ENCODE results near the gene RNF223. TPM values are rescaled to one million over a fixed set of nuclear protein-coding genes. Genes with fewer than 3 reads are reported as not detected.

RNF223 gene
- total RNA-seq, 1 experiment from 2014 or later: not detected

GRCh38 chr1:1023700-1024099 is 50.4 kb downstream of the RNF223 start:
- H2BK15ac ChIP-seq (ENCODE audit: low read depth, low read length): no peak overlapping the region
- no peak overlapping the region for H2BK5ac ChIP-seq (ENCODE audit: insufficient read length, low read length)
- H4K20me1 ChIP-seq (ENCODE audit: control insufficient read depth, insufficient read depth, insufficient read length): peaks cover 3% of the 10 kb centered on the region
- H2AK5ac ChIP-seq (ENCODE audit: insufficient read length, low read length): no peak overlapping the region
- H3K23ac ChIP-seq (ENCODE audit: insufficient read length, low read depth, low read length): no peak overlapping the region
- peaks cover 4% of the 10 kb centered on the region; the same call in 1 of the 2 replicates for H3K4me1 ChIP-seq (ENCODE audit: insufficient read depth, low read length)
- WGBS (ENCODE audit: extremely low coverage, insufficient read length, low lambda C conversion rate): no CpG with 5 or more reads among the region's 13 CpGs
- peaks cover 4% of the 10 kb centered on the region for H3K79me1 ChIP-seq (ENCODE audit: insufficient read depth, low read depth, low read length, poor library complexity, severe bottlenecking)
- H3K36me3 Mint-ChIP-seq (ENCODE audit: insufficient read depth in 1 of 3, low read depth in 3 of 3): peaks cover 3 to 23% (median 17%) of the 10 kb centered on the region in 3 experiments; a peak in 6 of 7 replicates
- H3K27me3 Mint-ChIP-seq (ENCODE audit: low read depth): peaks cover 4% of the 10 kb centered on the region
- H2AFZ ChIP-seq (ENCODE audit: low read length): no peak overlapping the region
- H3K9me3 ChIP-seq (ENCODE audit: control insufficient read depth, low read depth, low read length): no peaks in the 10 kb centered on the region
- no peak overlapping the region for H4K91ac ChIP-seq (ENCODE audit: insufficient read length, low read depth, low read length)
- H3T11ph ChIP-seq (ENCODE audit: low read length): no peak overlapping the region
- DNase-seq: no peak
- H3K27ac ChIP-seq (ENCODE audit: insufficient read length, low read depth, low read length): no peak overlapping the region
- no peaks in the 10 kb centered on the region for H3K27me3 ChIP-seq (ENCODE audit: insufficient read depth, low read length)
- TF ChIP-seq CTCF (conservative IDR thresholded peaks at IDR 0.05): no peak
- no peak overlapping the region for H3K9ac ChIP-seq (ENCODE audit: extremely low read depth, insufficient read length, low read length)
- no peaks in the 10 kb centered on the region; a peak in 1 of 5 replicates for H3K9me3 Mint-ChIP-seq
- H3K18ac ChIP-seq (ENCODE audit: insufficient read length, low read depth, low read length): no peak overlapping the region
- no peak overlapping the region for H4K5ac ChIP-seq (ENCODE audit: insufficient read length, low read depth, low read length)
- H4K8ac ChIP-seq (replicated peaks; ENCODE audit: insufficient read length, low read depth, low read length): no peak overlapping the region
- peaks cover 28 to 39% of the 10 kb centered on the region in 2 experiments for H3K4me1 Mint-ChIP-seq
- no peak overlapping the region for H2BK12ac ChIP-seq (ENCODE audit: insufficient read length, low read depth, low read length)
- H3K14ac ChIP-seq (ENCODE audit: insufficient read depth, low read length): no peak overlapping the region
- H3K4me3 Mint-ChIP-seq: no peak overlapping the region; a peak in 1 of 5 replicates
- H3K79me2 ChIP-seq (ENCODE audit: insufficient read depth, low read length): peaks cover 2% of the 10 kb centered on the region; the same call in 1 of the 2 replicates
- no peak overlapping the region for H3K4me2 ChIP-seq (ENCODE audit: insufficient read depth, insufficient read length, low read length)
- H3K27ac Mint-ChIP-seq: peak overlapping the region in 1 of 3 experiments; percentile 67; a peak in 1 of 7 replicates
- H2BK120ac ChIP-seq (ENCODE audit: low read depth, low read length, poor library complexity, severe bottlenecking): no peak overlapping the region
- no peak overlapping the region for H3K4ac ChIP-seq (ENCODE audit: low read depth, low read length)
- H2BK20ac ChIP-seq (ENCODE audit: low read depth, low read length, poor library complexity, severe bottlenecking): no peak overlapping the region
- no peak overlapping the region for H3K56ac ChIP-seq (ENCODE audit: insufficient read length, low read depth, low read length)
- peaks cover 7% of the 10 kb centered on the region for H3K23me2 ChIP-seq (ENCODE audit: insufficient read length, low read depth, low read length, poor library complexity, severe bottlenecking)
